Astrocyte (in vitro differentiated cells and primary cell): ENCODE data around the gene RGS8.

Source experiments
- CTCF ChIP-seq: IDR thresholded peaks from 2 replicates; pipeline ENCODE4 v1.5.1; 2011; ENCODE audit warnings: low read depth, mild to moderate bottlenecking, inconsistent platforms, low read length, moderate library complexity; ENCODE audit not compliant: insufficient read depth
- EZH2 ChIP-seq: IDR thresholded peaks from 2 replicates; pipeline ENCODE4 v1.6.1; 2012; ENCODE audit warnings: mild to moderate bottlenecking, low read length, inconsistent platforms; ENCODE audit not compliant: insufficient read depth

- TF ChIP-seq CTCF (no peak), EZH2 (no peak)
Observed at GRCh38 chr1:182685215-182685614, 828 bp upstream of the RGS8 start.
